ENCODE measurements around the gene ZBTB6. TPM values are rescaled to one million over a fixed set of nuclear protein-coding genes. Genes with fewer than 3 reads are reported as not detected.

The ZBTB6 gene
- total and polyA plus RNA-seq, 9 of the 15 experiments (the other 6 are each of a cell fraction or from before 2014, with no cell fraction given): 1.4 to 7.2 (median 5.3) TPM

DNA sequence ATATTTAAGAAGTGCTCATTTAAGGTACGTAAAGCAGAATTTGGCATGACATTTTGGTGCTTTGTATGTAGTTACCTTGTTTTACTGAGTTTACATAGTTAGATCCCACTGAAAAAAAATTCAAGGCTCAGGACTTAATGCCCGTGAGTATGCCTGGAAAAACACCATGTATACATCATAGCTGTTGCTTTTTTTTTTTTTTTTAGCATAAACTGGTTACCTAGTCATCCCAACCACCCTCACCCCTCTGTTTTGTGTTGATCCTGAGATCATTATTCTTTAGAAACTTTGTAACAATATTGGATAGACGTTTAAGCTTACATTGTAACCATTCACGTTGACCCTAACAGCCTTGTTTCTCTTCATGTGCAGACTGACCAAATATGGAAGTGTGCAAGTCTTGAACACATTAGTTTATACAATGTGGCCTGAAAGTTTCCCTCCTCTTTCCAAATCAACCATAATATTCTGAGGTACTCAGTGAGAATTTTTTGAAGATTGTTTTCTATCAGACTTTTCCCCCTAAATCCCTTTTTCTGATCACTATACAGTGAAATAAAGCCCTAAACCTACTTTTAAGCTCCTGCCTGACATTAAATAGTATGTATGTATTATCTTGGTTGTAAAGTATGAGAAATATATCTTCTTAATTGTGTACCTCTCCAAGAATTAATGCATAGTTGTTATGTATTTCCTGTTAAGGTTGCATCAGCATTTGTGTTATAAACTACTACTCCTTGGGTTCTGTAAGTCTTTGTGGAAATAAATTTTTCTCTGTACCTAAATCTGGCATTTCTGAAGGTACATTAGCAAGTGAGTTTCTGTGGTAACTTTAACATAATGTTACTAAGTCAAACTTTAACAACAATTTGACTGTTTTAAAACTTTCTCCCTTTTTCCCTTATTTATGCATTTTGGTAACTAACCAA is 32.1 kb upstream of the ZBTB6 start (continued):
- peak; percentile 52; the same call in 1 of the 2 replicates for TF ChIP-seq ATF4 (CRISPR knock-in tag; IDR thresholded peaks at IDR 0.05)
- TF ChIP-seq PRMT5 (CRISPR knock-in tag; IDR thresholded peaks at IDR 0.05): no peak
- TF ChIP-seq ATF3 (IDR thresholded peaks at IDR 0.05): peak; percentile 81
- no peak for TF ChIP-seq ATF3 (CRISPR knock-in tag; conservative IDR thresholded peaks at IDR 0.05)
- no peak for TF ChIP-seq SREBF1 (IDR thresholded peaks at IDR 0.05; ENCODE audit: borderline replicate concordance, low read depth, low read length)
- TF ChIP-seq RREB1 (CRISPR knock-in tag; IDR thresholded peaks at IDR 0.05): no peak
- no peak for TF ChIP-seq STAT5B (CRISPR knock-in tag; IDR thresholded peaks at IDR 0.05)
- TF ChIP-seq, protein P1, sequence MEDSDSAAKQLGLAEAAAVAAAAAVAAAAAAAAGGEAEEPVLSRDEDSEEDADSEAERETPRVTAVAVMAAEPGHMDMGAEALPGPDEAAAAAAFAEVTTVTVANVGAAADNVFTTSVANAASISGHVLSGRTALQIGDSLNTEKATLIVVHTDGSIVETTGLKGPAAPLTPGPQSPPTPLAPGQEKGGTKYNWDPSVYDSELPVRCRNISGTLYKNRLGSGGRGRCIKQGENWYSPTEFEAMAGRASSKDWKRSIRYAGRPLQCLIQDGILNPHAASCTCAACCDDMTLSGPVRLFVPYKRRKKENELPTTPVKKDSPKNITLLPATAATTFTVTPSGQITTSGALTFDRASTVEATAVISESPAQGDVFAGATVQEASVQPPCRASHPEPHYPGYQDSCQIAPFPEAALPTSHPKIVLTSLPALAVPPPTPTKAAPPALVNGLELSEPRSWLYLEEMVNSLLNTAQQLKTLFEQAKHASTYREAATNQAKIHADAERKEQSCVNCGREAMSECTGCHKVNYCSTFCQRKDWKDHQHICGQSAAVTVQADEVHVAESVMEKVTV (CRISPR knock-in tag; IDR thresholded peaks at IDR 0.05): no peak
- TF ChIP-seq RHOXF2B (CRISPR knock-in tag; conservative IDR thresholded peaks at IDR 0.05): no peak
- no peak for TF ChIP-seq HNRNPK (IDR thresholded peaks at IDR 0.05; ENCODE audit: low read depth, low read length, poor library complexity, severe bottlenecking)
- TF ChIP-seq ZEB2 (IDR thresholded peaks at IDR 0.05): no peak
- TF ChIP-seq CC2D1A (IDR thresholded peaks at IDR 0.05): no peak
- TF ChIP-seq ZNF384 (IDR thresholded peaks at IDR 0.05; ENCODE audit: low read depth, low read length): peak; percentile 72
- peak in 1 of 2 experiments; percentile 92; a peak in 2 of 4 replicates for TF ChIP-seq SRF (CRISPR knock-in tag; IDR thresholded peaks at IDR 0.05)
- no peak for TF ChIP-seq SRSF1 (IDR thresholded peaks at IDR 0.05; ENCODE audit: low read depth, low read length)
- no peak for TF ChIP-seq ZNF133 (CRISPR knock-in tag; IDR thresholded peaks at IDR 0.05)
- TF ChIP-seq RNF2 (IDR thresholded peaks at IDR 0.05): no peak
- no peak for TF ChIP-seq RFX5 (IDR thresholded peaks at IDR 0.05; ENCODE audit: low read depth, low read length)
- no peak for TF ChIP-seq SAFB (IDR thresholded peaks at IDR 0.05; ENCODE audit: borderline replicate concordance, low read depth, low read length)
- TF ChIP-seq SOX6 (IDR thresholded peaks at IDR 0.05): no peak
